NCI-H345 treated with DMSO at 0.1 percent for 48 hours (cell line): ENCODE measurements around the gene NAGPA.
"Not testable (repeated sequence)": the region's sequence is repeated elsewhere in the genome, so short reads cannot be mapped to it uniquely, and the experiment has no call there.

ENCODE experiments used
- DNase-seq: peaks from one replicate; lab custom pipeline; 2025; ENCODE audit not compliant: unreplicated experiment; lab: John Stamatoyannopoulos, UW

Gene NAGPA

DNA sequence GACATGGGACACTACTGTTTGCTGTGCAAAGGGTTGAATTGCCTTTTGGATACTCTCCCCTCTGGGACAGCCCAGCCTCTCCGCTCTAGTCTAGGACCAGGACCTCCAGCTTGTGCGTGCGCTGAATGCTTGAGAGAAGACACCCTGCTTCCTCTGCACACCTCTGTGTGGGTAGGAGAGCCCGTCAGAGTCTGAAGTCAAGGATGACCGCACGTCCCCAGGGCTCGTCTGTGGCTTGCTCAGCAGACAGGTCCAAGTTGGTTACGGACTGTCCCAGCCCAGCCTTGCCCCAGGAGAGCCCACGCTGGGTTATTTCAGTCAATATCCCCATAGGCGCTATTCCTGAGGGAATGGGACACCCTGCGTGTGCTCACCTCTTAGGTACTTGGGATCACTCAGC, 28.3 kb upstream of the NAGPA start:
- no peak for DNase-seq

- no peak for DNase-seq
Measured at GRCh38 chr16:5060073-5060641, 26.4 kb upstream of the NAGPA start.

DNA sequence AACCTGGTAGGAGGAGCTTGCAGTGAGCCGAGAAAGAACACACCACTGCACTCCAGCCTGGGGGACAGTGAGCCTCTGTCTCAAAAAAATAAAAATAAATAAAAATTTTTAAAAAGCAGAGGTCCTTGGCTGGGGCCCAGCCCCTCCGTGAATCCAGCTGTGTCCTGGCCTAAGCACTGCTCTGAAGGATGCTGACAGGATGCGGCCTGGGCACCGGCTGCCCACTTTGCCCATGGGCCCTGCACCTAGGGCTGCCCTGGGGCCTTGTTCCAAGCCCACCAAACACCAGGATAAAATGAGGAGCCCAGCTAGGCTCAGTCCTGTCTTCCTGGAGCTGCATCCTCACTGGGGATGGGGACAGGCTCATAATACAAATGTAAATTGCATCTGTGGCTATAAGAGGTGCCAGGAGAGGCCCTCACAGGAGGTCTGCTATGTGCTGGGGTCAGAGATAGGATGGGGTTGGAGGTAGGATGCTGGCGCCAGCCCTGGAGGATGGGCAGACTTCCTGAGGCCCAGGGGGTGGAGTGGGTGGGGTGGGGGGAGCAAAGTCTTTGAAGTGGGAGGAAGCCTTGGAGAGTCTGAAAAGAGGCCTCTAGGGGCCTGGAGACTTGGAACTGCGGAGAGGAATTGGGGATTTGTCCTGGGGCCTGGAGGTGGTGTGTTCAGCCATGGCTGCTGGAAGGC, 25.8 kb upstream of the NAGPA start:
- DNase-seq: no peak

DNA sequence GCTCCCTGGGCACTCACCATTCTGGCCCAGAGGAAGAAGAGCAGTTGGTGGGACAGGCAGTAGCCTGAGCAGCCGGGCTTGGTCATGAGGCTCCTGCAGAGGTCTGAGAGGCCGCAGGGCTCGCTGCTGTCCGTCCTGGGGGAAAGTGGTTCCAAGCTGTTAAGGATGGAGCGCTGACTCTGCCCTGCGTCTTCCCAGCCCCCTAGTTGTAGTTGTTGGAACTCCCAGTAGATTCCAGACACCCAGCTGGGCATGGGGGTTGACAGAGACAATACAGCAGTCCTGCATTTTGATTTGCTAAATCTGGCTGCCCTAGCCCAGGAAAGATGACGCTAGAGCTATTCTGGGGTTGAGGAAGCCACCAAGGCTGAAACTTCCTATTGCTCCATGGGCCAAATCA, 24.7 kb upstream of the NAGPA start:
- DNase-seq: no peak

GRCh38 chr16:5056352-5056751, 22.6 kb upstream of the NAGPA start:
- DNase-seq: no peak

DNA sequence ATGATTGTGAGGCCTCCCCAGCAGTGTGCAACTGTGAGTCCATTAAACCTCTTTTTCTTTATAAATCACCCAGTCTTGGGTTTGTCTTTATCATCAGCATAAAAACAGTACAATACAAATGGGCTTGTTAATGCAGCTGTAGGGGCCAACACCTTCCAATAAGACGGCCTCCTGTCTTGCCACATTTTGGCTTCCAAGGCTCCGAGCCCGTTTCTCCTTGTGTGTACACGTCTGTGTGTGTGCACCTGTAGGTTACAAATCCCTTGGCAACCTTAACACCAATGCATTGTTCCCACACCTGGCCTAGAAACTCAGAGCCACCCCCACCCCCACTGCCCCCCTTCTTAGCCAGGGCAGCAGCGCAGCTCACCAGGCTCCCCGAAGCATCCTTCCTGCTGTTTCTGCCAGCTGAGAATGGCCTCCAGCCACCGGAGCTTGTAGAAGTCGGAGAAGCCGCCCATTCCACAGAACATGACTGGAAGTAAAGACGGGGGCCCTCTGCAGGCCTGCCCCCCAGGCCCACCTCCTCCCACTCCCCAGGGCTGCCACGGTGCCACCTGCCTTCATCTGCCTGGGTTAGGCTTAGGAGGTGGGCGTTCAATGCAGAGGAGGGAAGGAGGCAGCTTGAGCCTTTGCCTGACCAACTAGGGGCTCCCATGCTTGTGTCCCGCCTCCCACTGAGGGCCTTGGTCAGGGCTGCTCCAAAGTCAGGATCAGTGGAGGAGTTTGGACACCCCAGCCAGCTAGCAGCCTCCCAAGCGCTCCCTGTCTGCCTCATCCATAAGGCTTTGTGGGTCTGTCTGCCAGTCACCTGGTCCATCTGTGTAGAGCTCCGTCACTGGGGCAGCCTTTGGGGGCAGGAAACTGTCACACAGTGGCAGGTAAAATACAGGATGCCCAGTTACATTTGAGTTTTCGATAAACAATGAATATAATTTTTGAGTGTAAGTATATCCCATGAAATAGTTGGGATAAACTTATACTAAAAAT, 21.4 kb upstream of the NAGPA start:
- no peak for DNase-seq

- no peak for DNase-seq
Measured at GRCh38 chr16:5046914-5047313, 13.2 kb upstream of the NAGPA start.

DNA sequence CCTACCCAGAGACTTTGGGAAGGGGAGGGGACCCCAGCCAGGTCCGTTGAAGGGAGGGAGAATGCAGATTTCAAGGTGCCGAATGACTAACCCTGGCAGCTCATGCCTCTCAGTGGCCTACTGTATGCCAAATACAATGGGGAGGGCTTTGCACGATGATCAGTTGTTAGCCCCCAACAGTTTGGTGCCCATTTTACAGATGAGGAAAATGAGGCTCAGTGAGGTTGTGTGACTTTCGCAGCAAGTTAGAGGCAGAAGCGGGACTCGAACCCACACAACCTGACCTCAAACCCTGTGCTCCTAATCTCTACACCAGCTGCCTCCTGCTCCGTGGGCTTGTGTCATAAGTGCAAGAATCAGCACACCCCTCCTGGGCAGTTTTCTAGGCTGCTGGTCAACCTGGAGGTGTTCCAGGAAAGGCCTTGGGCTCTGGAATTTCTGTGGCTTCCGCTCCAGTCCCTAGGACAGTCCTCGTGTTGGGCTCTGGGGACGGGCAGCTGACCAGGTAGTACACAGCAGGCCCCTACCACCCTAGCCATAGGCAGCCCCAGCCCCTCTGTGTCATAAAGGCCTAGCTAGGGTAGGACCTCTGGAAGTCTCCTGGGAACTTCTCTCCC, 11.9 kb upstream of the NAGPA start:
- DNase-seq: no peak

DNA sequence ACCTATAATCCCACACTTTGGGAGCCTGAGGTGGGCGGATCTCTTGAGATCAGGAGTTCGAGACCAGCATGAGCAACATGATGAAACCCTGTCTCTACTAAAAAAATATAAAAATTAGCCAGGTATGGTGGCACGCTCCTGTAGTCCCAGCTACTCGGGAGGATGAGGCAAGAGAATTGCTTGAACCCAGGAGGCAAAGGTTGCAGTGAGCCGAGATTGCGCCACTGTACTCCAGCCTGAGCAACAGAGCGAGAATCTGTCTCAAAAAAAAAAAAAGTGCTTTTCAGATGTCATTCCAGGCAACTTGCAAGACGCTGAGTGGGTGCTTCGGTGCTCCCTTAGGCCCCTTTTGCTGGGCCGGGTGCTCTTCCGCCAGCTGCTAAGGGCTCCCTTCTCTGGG, 10.8 kb upstream of the NAGPA start:
- not testable (repeated sequence) for DNase-seq

DNA sequence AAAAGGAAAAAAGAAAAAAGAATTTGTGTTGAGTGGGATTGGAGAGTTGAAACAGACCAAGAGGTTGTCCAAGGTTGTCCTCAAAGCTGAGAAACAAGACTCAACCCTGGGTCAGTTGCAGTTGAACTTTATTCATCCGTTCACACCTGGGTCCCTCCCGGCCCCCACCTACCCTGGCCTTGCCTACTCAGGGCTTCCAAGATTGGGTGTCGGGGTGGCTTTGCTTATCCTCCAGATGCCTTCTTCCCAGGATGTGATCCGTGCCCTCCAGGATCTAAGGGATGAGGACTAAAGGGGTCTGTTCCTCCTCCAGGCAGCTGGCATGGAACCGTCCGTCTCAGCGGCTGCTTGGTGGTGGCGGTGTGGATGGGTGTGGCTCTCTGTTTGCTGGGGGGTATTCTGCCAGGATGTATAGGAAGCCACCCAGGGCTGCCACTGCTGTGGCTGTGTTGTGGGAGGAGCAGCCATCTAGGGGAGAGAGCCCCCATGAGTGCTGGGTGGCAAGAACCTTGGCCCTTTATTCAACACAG, 10.3 kb upstream of the NAGPA start:
- no peak for DNase-seq

- DNase-seq: no peak
Measured at GRCh38 chr16:5042574-5043171, 8.9 kb upstream of the NAGPA start.

GRCh38 chr16:5041600-5042133, 7.9 kb upstream of the NAGPA start:
- DNase-seq: no peak

GRCh38 chr16:5040451-5040850, 6.7 kb upstream of the NAGPA start:
- DNase-seq: no peak

DNA sequence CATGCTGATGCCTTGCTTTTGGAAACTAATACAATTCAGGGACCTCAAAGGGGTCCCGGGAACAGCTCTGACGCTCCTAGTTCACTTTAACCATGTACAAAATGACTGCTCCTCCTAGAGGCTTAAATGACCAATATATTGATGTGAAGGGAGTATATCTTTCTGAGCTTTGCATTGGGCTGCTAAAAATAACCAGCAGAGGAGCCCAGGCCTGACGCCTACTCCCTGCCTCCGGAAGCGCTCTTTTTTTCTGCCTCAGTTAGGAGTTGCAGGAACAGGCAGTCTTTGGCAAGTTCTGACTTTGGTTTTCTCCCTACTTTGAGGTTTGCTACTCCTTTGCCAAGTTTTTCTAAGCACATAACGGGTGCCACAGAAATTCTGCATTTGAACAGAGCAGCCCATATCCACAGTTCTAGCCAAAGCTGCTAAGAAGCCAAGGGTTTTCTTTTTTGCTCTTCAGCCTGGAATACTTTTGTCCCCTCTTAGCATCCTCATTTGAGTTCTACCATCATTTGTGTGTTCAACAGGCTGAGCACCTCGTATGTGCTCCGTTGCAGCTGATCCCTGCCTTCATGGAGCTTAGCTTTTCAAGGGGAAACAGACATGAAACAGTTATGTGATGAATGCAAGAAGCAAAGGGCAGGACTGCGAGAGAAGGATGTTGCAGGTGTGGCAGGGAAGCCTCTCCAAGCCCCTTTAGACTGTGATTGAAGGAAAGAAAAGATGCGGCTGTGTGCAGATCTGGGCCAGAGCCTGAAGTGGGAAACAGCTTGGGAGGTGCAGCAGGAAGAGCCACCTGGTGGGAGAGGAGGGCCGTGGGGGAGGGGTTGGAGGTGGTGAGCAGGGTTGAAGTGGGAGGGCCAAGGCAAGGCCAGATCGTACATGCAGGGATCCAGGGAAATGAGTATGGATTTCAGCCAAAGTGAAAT, 2.8 kb upstream of the NAGPA start:
- no peak for DNase-seq

DNA sequence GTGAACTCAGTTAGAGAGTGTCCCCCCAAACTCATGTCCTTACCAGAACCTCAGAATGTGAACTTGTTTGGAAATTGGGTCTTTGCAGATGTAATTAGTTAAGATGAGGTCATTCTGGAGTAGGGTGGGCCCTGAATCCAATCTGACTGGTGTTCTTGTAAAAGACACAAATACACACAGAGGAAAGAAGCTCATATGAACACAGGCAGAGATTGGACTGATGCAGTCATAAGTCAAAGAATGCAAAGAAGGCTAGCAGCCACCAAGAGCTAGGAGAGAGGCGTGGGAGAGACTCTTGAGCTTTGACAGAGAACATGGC, 2.1 kb upstream of the NAGPA start:
- DNase-seq: no peak

GRCh38 chr16:5034167-5034523, 410 bp upstream of the NAGPA start:
- DNase-seq: no peak

GRCh38 chr16:5032748-5033167, 977 bp downstream of the NAGPA start:
- DNase-seq: no peak

DNA sequence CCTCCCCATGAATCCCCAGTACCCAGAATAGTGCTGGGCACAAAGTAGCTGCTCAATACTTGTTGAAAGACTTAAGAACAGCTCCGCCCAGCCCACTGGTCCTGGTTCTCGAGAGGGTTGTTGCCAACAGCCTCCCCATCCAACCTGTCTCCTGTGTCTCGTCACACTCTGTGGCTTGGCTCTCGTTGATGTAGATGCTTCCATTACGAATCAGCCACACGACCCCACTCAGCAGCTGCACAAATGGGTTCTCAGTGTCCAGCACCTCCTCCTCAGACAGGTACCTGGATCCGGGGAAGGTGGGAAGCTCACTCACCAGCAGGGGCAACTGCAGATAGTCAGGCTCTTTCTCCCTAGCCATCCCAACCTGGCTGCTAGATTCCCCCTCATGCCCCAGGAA, 2.1 kb downstream of the NAGPA start:
- DNase-seq: no peak

- no peak for DNase-seq
Measured at GRCh38 chr16:5030251-5030870, 3.4 kb downstream of the NAGPA start.
